Prostate gland (tissue), 2 donors: ENCODE results near the gene CERS6. TPM values are rescaled to one million over a fixed set of nuclear protein-coding genes. Genes with fewer than 3 reads are reported as not detected.

Experiments
- DNase-seq: peaks from one replicate; pipeline ENCODE4 v3.0.0-alpha.2; 2019; ENCODE audit warnings: low spot score
- H3K27ac ChIP-seq, 2 donors: fragments of 200-600 bp; sonication (generic); 2 replicates each; pipeline ENCODE4 v1.5.1; 2017 to 2019
- H3K27me3 ChIP-seq: fragments of 200-600 bp; sonication (generic); replicated peaks from 2 replicates; pipeline ENCODE4 v1.5.1; 2019; ENCODE audit not compliant: insufficient read depth
- H3K36me3 ChIP-seq, 2 donors: fragments of 200-600 bp; sonication (generic); 1 replicate in 1 of 2; 2 replicates in 1 of 2; pipeline versions ENCODE4 v1.5.1 to v1.8.1; 2017 to 2019
- H3K4me1 ChIP-seq: fragments of 200-600 bp; sonication (generic); replicated peaks from 2 replicates; pipeline ENCODE4 v1.5.1; 2019
- H3K4me3 ChIP-seq, 2 donors: fragments of 200-600 bp; sonication (generic); 2 replicates each; pipeline ENCODE4 v1.5.1; 2017 to 2019
- H3K9me3 ChIP-seq: fragments of 200-600 bp; sonication (generic); 2 replicates; pipeline ENCODE4 v1.5.1; 2017
- POLR2A ChIP-seq: fragments of 450-650 bp; IDR thresholded peaks from one replicate; pipeline ENCODE4 v1.6.1; 2016; ENCODE audit warnings: antibody characterized with exemption, mild to moderate bottlenecking
- POLR2AphosphoS5 ChIP-seq: sonication (generic); formaldehyde crosslinking; IDR thresholded peaks from one replicate; pipeline ENCODE4 v1.6.1; 2017; ENCODE audit warnings: antibody characterized with exemption
- WGBS: methylation state at CpG from one replicate; pipeline ENCODE4 v1.1.5; 2018; 5-methylcytosine and 5-hydroxymethylcytosine counted together
- intact Hi-C: fragments of 100-400 bp; cut with DNase I; formaldehyde crosslinking; loops from one replicate; pipeline ENCODE4 v1.14.2; 2022
- total RNA-seq, 2 donors: library from RNA; depleted of rRNA; stranded (reverse); fragments of >200 nt; gene quantifications; one replicate each; pipeline ENCODE4 v1.1.0, GENCODE V29; 2016
- TF ChIP-seq, protein P1 (sequence below), 4 experiments: fragments of 200-600 bp in 2 of 4; fragments of 450-650 bp in 2 of 4; sonication (generic) in 2 of 4; IDR thresholded peaks; 1 replicate in 3 of 4; 2 replicates in 1 of 4; pipeline ENCODE4 v1.5.1; 2016 to 2019; ENCODE audit warnings: antibody characterized with exemption in 4 of 4, mild to moderate bottlenecking in 2 of 4, moderate library complexity in 2 of 4

CERS6 gene
- total RNA-seq, 2 donors from 2014 or later, result 30.1 to 67.8 TPM

DNA sequence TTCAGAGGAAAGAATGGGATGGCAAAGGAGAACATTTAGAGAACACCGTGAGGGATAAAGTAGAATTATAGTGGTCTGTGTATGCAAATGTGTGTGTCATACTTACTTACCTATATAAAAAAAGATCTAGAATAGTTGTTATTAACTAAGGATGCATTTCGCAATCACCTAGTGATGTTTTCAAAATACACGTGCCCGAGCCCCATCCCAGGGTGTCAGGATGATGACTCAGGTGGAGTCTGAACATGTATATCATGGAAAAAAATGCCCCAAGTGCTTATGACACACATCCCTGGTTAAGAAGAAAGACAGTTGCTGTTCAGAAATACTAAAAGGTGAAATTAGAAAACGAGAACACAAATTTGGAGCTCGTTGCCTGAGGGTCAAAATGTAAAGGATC, 109.0 kb downstream of the CERS6 start:
- no peaks in the 10 kb centered on the region for H3K4me1 ChIP-seq
- no peak overlapping the region for H3K27ac ChIP-seq
- no peak overlapping the region for H3K4me3 ChIP-seq
- TF ChIP-seq, protein P1, sequence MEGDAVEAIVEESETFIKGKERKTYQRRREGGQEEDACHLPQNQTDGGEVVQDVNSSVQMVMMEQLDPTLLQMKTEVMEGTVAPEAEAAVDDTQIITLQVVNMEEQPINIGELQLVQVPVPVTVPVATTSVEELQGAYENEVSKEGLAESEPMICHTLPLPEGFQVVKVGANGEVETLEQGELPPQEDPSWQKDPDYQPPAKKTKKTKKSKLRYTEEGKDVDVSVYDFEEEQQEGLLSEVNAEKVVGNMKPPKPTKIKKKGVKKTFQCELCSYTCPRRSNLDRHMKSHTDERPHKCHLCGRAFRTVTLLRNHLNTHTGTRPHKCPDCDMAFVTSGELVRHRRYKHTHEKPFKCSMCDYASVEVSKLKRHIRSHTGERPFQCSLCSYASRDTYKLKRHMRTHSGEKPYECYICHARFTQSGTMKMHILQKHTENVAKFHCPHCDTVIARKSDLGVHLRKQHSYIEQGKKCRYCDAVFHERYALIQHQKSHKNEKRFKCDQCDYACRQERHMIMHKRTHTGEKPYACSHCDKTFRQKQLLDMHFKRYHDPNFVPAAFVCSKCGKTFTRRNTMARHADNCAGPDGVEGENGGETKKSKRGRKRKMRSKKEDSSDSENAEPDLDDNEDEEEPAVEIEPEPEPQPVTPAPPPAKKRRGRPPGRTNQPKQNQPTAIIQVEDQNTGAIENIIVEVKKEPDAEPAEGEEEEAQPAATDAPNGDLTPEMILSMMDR (IDR thresholded peaks at IDR 0.05), result no peak
- TF ChIP-seq POLR2A (no peak), POLR2AphosphoS5 (no peak)
- DNase-seq, result peak; percentile 23
- WGBS, result 78% methylated on average over 6 of the region's 6 CpGs
- intact Hi-C loops, result no loop called here
- no peaks in the 10 kb centered on the region for H3K27me3 ChIP-seq
- H3K36me3 ChIP-seq, result no peaks in the 10 kb centered on the region
- no peaks in the 10 kb centered on the region for H3K9me3 ChIP-seq

DNA sequence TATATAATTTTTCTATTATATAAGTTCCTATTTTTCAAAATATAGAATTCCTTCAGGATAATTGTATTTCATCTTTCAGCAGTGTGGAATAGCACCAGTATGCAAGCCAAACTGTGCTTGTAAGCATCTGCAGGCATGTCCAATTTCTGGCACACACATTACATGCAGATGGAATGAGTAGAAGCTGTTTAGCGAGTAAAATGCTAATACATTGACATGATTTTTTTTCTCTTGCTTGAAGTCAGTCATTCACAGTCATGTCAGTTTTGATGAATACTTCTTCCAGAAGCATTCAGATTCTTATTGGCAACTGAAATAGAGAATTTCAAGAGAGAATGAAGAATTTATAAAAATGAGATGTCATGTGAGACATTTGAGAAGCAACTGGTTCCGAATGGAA, 109.4 kb downstream of the CERS6 start:
- no peak overlapping the region for H3K4me3 ChIP-seq
- H3K27ac ChIP-seq, result no peak overlapping the region
- H3K36me3 ChIP-seq, result no peaks in the 10 kb centered on the region
- intact Hi-C loops, result no loop called here
- H3K4me1 ChIP-seq, result no peaks in the 10 kb centered on the region
- no peaks in the 10 kb centered on the region for H3K9me3 ChIP-seq
- H3K27me3 ChIP-seq, result no peaks in the 10 kb centered on the region
- TF ChIP-seq, protein P1 (IDR thresholded peaks at IDR 0.05), result no peak
- TF ChIP-seq POLR2A (no peak), POLR2AphosphoS5 (no peak)
- DNase-seq, result no peak
- 88% methylated on average over 2 of the region's 2 CpGs for WGBS

DNA sequence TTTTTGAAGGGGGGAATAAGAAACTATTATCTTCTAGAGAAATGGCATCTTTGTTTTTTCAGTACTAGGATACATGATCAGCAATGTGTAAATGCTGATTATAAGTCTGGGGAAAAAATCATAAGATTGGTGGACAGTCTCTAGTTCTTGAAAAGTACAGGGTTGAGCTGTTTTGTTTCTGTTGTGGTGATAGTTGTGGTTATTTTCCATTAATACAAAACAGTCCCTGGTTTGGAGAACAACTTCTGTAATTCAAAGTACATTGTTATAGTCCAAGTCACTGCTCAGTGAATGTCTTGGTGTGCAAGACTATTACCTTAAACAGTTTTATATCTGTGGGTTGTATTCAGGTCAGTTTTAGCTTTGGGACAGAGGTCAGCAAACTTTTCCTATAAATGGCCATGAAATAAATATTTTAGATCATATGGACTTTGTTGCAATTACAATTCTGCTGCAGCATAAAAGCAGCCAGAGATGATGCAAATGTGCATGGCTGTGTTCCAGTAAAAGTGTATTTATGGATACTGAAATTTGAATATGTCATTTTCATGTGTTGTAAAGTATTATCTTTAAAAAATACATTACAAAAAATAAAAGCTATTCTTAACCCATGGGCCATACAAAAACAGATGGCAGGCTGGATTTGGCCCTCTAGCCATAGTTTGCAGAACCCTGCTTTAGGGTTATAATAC, 111.0 kb downstream of the CERS6 start:
- DNase-seq, result no peak
- Histone ChIP-seq H3K36me3 (no peaks in the 10 kb centered on the region), H3K27ac (no peak overlapping the region), H3K4me3 (no peak overlapping the region), H3K27me3 (no peaks in the 10 kb centered on the region), H3K9me3 (no peaks in the 10 kb centered on the region), H3K4me1 (no peaks in the 10 kb centered on the region)
- intact Hi-C loops, result no loop called here
- no peak for TF ChIP-seq POLR2AphosphoS5
- TF ChIP-seq POLR2A, result no peak
- TF ChIP-seq, protein P1 (IDR thresholded peaks at IDR 0.05), result no peak

DNA sequence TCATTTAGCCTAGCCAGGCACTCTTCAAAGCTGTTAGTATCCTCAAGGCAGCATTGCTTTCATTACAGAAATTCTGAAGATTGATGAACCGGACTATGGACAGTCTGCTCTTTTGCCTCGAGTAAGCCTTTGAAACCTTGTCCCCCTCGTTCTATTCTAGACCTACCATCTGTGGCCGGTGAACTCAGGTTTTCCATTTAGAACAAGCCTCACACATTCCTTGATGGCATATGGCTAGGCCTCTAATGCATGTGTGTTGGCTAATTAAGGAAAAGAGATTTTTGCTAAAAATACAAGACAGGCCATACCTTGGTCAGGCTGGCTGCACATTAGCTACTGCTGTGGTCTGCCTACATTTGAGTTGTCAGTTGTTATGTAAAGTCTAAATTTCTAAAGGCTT, 111.8 kb downstream of the CERS6 start:
- no peaks in the 10 kb centered on the region for H3K4me1 ChIP-seq
- 96% methylated on average over 4 of the region's 4 CpGs for WGBS
- intact Hi-C loops, result no loop called here

More for the DNA sequence above, 111.8 kb downstream of the CERS6 start:
- no peaks in the 10 kb centered on the region for H3K27me3 ChIP-seq
- no peak overlapping the region for H3K27ac ChIP-seq
- TF ChIP-seq, protein P1 (IDR thresholded peaks at IDR 0.05), result no peak
- TF ChIP-seq POLR2A, result no peak
- no peaks in the 10 kb centered on the region for H3K36me3 ChIP-seq
- no peak for DNase-seq
- no peaks in the 10 kb centered on the region for H3K9me3 ChIP-seq
- no peak overlapping the region for H3K4me3 ChIP-seq
